Inflammatory macrophage (primary cell): ENCODE measurements around the gene CCR4.
A peak's percentile ranks its signal among the peaks of the same experiment; 100 is the strongest.
"Not testable (repeated sequence)": the region's sequence is repeated elsewhere in the genome, so short reads cannot be mapped to it uniquely, and the experiment has no call there.

Source experiments
- DNase-seq, 2 donors: peaks; one replicate each; pipeline ENCODE4 v3.0.0-alpha.2; 2020 to 2022

Gene CCR4

DNA sequence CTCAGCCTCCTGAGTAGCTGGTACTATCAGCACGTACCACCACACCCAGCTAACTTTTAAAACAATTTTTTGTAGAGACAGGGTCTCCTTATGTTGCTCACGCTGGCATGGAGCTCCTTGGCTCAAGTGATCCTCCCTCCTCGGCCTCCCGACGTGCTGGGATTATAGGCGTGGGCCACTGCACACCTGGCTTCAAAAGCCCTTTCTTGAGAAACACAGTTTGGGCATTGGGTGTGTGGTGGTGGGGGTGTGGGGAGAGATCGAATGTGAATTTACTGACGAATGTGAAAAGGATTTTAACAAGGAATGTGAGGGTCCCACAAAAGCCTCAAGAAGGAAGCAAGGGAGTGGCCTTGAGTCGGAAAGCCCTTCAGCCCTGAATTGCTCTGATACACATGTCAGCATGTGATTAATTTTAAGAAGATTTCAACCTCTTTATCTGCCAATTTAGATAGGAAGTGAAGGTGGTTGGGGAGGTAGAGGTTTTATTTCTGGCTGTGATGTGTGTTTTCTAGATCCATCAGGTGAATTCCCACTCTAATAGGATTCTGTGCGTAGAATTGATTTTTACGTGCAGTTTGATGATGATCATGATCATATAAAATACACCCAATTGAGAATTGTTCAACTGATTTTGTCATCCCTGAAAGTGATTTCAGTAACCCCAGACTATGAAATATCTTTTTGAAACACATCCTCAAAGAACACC is 1.1 kb downstream of the CCR4 start:
- no peak for DNase-seq

DNA sequence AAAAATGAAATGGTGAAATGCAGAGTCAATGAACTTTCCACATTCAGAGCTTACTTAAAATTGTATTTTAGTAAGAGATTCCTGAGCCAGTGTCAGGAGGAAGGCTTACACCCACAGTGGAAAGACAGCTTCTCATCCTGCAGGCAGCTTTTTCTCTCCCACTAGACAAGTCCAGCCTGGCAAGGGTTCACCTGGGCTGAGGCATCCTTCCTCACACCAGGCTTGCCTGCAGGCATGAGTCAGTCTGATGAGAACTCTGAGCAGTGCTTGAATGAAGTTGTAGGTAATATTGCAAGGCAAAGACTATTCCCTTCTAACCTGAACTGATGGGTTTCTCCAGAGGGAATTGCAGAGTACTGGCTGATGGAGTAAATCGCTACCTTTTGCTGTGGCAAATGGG is 3.1 kb downstream of the CCR4 start:
- DNase-seq = no peak

- no peak for DNase-seq
Measured at GRCh38 chr3:32956750-32957570, 5.5 kb downstream of the CCR4 start.

DNA sequence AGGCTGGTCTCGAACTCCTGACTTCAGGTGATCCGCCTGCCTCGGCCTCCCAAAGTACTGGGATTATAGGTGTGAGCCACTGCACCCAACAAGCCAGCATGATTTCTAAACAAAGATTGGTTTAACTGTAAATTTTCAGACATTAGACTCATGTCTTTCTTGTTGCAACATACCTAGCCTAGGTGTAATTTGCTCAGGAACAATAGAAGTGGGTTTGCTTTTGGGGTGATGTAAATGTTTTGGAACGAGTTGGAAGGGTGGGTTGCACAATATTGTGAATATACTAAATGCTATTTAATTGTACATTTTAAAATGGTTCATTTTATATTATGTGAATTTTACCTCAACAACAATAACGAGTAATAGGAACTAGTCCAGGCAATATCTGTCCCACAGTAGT is 7.1 kb downstream of the CCR4 start:
- DNase-seq = no peak

- no peak for DNase-seq
Measured at GRCh38 chr3:32959371-32959770, 7.9 kb downstream of the CCR4 start.

- no peak for DNase-seq
Measured at GRCh38 chr3:32960404-32961170, 9.1 kb downstream of the CCR4 start.

GRCh38 chr3:32961189-32961715 is 9.8 kb downstream of the CCR4 start:
- DNase-seq = no peak

- peak; percentile 4 to 32 for DNase-seq
Measured at GRCh38 chr3:32963871-32964270, 12.4 kb downstream of the CCR4 start.

- not testable (repeated sequence) for DNase-seq
Measured at GRCh38 chr3:32964781-32965180, 13.3 kb downstream of the CCR4 start.

GRCh38 chr3:32965617-32966213 is 14.3 kb downstream of the CCR4 start:
- DNase-seq = not testable (repeated sequence)

DNA sequence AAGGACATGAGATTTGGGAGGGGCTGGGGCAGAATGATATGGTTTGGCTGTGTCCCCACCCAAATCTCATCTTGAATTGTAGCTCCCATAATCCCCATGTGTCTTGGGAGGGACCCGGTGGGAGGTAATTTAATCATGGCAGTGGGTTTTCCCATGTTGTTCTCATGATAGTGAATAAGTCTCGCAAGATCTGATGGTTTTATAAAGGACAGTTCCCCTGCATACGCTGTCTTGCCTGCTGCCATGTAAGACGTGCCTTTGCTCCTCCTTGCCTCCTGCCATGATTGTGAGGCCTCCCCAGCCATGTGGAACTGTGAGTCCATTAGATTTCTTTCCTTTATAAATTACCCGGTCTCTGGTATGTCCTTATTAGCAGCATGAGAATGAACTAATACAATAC is 15.2 kb downstream of the CCR4 start:
- DNase-seq = not testable (repeated sequence)

- no peak for DNase-seq
Measured at GRCh38 chr3:32968166-32968919, 16.9 kb downstream of the CCR4 start.

GRCh38 chr3:32968920-32969389 is 17.5 kb downstream of the CCR4 start:
- no peak for DNase-seq

GRCh38 chr3:32969656-32970055 is 18.2 kb downstream of the CCR4 start:
- DNase-seq = no peak

DNA sequence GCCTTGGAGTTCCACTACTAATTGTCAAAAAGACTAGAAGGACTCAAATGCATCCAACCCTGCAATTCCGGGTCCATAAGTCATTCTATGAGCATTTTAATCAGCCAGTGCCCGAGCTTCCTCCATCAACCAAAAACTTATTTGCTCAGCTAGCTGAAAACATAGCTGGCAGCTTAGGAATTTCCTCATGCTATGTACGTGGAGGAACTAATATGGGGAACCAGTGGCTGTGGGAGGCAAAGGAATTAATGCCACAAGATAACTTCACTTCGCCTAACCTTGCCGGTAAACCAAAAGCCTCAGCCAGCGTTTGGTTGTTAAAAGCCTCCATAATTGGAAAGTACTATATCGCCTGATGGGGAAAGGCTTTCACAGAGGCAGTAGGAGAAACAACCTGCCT is 19.8 kb downstream of the CCR4 start:
- peak; percentile 64 to 76 for DNase-seq

- no peak for DNase-seq
Measured at GRCh38 chr3:32972482-32973146, 21.2 kb downstream of the CCR4 start.

GRCh38 chr3:32973982-32974381 is 22.5 kb downstream of the CCR4 start:
- DNase-seq = peak in 1 of 2 donors; percentile 7

DNA sequence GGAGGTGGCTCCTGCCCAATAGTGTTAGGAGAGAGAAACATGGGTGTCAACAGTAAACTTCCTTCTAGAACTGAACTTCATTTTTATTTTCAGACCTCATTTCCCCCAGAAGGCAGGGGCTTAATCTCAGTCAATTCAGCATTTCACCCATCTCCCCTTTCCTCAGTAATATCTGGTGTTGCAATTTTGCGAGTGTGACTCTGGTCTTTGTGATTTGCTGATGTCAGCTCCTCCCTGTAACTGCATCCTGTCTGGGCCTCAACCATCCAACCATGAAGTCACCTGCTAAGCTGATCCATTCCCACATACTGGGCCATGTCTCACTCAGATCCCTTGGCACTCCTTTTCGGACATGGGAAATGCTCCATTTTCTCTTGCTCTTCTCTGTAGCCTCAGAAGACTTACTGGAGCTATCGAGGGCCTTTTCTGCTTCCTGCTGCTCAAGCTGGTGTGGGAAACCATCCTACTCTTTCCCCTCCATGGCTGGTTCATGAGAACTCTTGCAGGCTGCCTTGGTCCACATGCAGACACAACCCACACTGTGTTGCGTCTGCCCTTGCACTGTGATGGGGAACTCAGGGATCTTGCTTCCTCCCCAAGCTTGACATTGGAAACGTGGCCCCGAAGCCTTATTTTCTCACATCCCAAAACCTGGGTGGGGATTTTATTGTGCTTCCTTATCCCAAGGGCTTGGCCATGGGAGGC is 24.6 kb downstream of the CCR4 start:
- DNase-seq = peak; percentile 72 to 93

- DNase-seq = no peak
Measured at GRCh38 chr3:32977861-32978260, 26.4 kb downstream of the CCR4 start.

- DNase-seq = peak; percentile 66 to 84
Measured at GRCh38 chr3:32978331-32978730, 26.9 kb downstream of the CCR4 start.
